Tibial nerve (tissue), 4 donors: ENCODE measurements around the gene SERPINH1.

ENCODE experiments used
- CTCF ChIP-seq, 5 experiments: fragments of 200-600 bp in 3 of 5; fragments of 450-650 bp in 2 of 5; sonication (generic) in 3 of 5; IDR thresholded peaks; one replicate each; pipeline ENCODE4 v1.5.1; 2016 to 2019; ENCODE audit warnings: antibody characterized with exemption in 5 of 5, mild to moderate bottlenecking in 3 of 5, moderate library complexity in 2 of 5
- EP300 ChIP-seq, 2 donors: sonication (generic); formaldehyde crosslinking; IDR thresholded peaks; one replicate each; pipeline ENCODE4 v1.6.1; 2017; ENCODE audit warnings: antibody characterized with exemption in 2 of 2, mild to moderate bottlenecking in 1 of 2
- POLR2A ChIP-seq, 2 donors: fragments of 450-650 bp; IDR thresholded peaks; one replicate each; pipeline ENCODE4 v1.6.1; 2017; ENCODE audit warnings: antibody characterized with exemption in 2 of 2, mild to moderate bottlenecking in 2 of 2, moderate library complexity in 2 of 2

GRCh38 chr11:75563978-75564552, 2.0 kb downstream of the SERPINH1 start:
- TF ChIP-seq CTCF (IDR thresholded peaks at IDR 0.05) (peak; percentile 6 to 67 (median 47)), POLR2A (IDR thresholded peaks at IDR 0.05) (no peak), EP300 (IDR thresholded peaks at IDR 0.05) (peak in 1 of 2 donors; percentile 29)
